B cell (primary cell): ENCODE data around the gene TRIM28. TPM values are rescaled to one million over a fixed set of nuclear protein-coding genes. Genes with fewer than 3 reads are reported as not detected.
A peak's percentile ranks its signal among the peaks of the same experiment; 100 is the strongest.

Experiments
- ATAC-seq: fragments of 200-7000 bp; cut with Tn5 transposase; one replicate; pipeline ENCODE4 v1.10.0; 2021; ENCODE audit warnings: low read depth, mild to moderate bottlenecking, moderate number of reproducible peaks, moderate library complexity
- CTCF ChIA-PET: fragments of 350-600 bp; sonication (Branson Sonifier 250); formaldehyde crosslinking; loops from one replicate; lab custom pipeline; 2021; ENCODE audit warnings: antibody characterized with exemption, inconsistent platforms; lab: Charles Lee
- POLR2A ChIA-PET: fragments of 350-600 bp; sonication (Branson Sonifier 250); formaldehyde crosslinking; loops from one replicate; lab custom pipeline; 2021; ENCODE audit warnings: antibody characterized with exemption; lab: Charles Lee
- DNase-seq: peaks from one replicate; pipeline ENCODE4 v3.0.0; 2013
- H2AFZ ChIP-seq: 2 replicates; pipeline ENCODE4 v1.6.1; 2012; ENCODE audit warnings: mild to moderate bottlenecking, low read depth, low read length; ENCODE audit not compliant: insufficient read depth, poor library complexity, severe bottlenecking
- H3K27ac ChIP-seq, 2 donors: 1 replicate in 1 of 2; 2 replicates in 1 of 2; pipeline ENCODE4 v1.5.1; 2012 to 2013; ENCODE audit warnings: low read length in 2 of 2, mild to moderate bottlenecking in 2 of 2, moderate library complexity in 1 of 2
- H3K27me3 ChIP-seq, 4 experiments: fragments of 200-600 bp in 1 of 4; sonication (generic) in 1 of 4; replicated peaks in 1 of 4; 1 replicate in 2 of 4; 2 replicates in 2 of 4; pipeline versions ENCODE4 v1.6.1 to v1.7.0; 2013 to 2016; ENCODE audit warnings: low read length in 3 of 4, mild to moderate bottlenecking in 2 of 4, mixed read lengths in 1 of 4, moderate library complexity in 1 of 4; ENCODE audit not compliant: insufficient read depth in 4 of 4, control insufficient read depth in 3 of 4; ENCODE audit errors: control extremely low read depth in 1 of 4
- H3K36me3 ChIP-seq, 2 experiments: replicated peaks in 1 of 2; 1 replicate in 1 of 2; 2 replicates in 1 of 2; pipeline versions ENCODE4 v1.6.1 to v1.7.1; 2013; ENCODE audit warnings: low read length in 1 of 2; ENCODE audit not compliant: insufficient read depth in 2 of 2, control insufficient read depth in 1 of 2; ENCODE audit errors: control extremely low read depth in 1 of 2, extremely low read depth in 1 of 2
- H3K4me1 ChIP-seq, 2 donors: fragments of 200-600 bp in 1 of 2; sonication (generic) in 1 of 2; 1 replicate in 1 of 2; 2 replicates in 1 of 2; pipeline versions ENCODE4 v1.5.1 to v1.6.1; 2013 to 2017; ENCODE audit warnings: low read length in 2 of 2; ENCODE audit not compliant: control insufficient read depth in 2 of 2, insufficient read depth in 2 of 2
- H3K4me2 ChIP-seq: replicated peaks from 2 replicates; pipeline ENCODE3; 2012; ENCODE audit warnings: mild to moderate bottlenecking, low read depth, low read length; ENCODE audit not compliant: poor library complexity, severe bottlenecking
- H3K4me3 ChIP-seq, 5 experiments: fragments of 200-600 bp in 1 of 5; sonication (generic) in 1 of 5; 1 replicate in 3 of 5; 2 replicates in 2 of 5; pipeline versions ENCODE4 v1.5.1 to v1.7.0; 2011 to 2016; ENCODE audit warnings: low read length in 4 of 5, mild to moderate bottlenecking in 4 of 5, low read depth in 2 of 5, control low read depth in 1 of 5, moderate library complexity in 1 of 5; ENCODE audit not compliant: insufficient read depth in 1 of 5; ENCODE audit errors: control extremely low read depth in 1 of 5, extremely low read depth in 1 of 5
- H3K79me2 ChIP-seq: fragments of 200-600 bp; sonication (generic); one replicate; pipeline ENCODE4 v1.6.0; 2016; ENCODE audit warnings: low read length; ENCODE audit not compliant: control insufficient read depth, insufficient read depth
- H3K9ac ChIP-seq: fragments of 200-600 bp; sonication (generic); 2 replicates; pipeline ENCODE4 v1.6.1; 2017; ENCODE audit warnings: mild to moderate bottlenecking, low read length, moderate library complexity
- H3K9me3 ChIP-seq, 3 donors: one replicate each; pipeline versions ENCODE4 v1.6.1 to v1.7.1; 2013; ENCODE audit warnings: low read length in 2 of 3; ENCODE audit not compliant: control insufficient read depth in 2 of 3, insufficient read depth in 1 of 3; ENCODE audit errors: control extremely low read depth in 1 of 3
- H4K20me1 ChIP-seq: 2 replicates; pipeline ENCODE4 v1.6.0; 2012; ENCODE audit warnings: mild to moderate bottlenecking, low read length; ENCODE audit not compliant: insufficient read depth, control insufficient read depth, poor library complexity, severe bottlenecking
- H3K27ac Mint-ChIP-seq: one replicate; pipeline ENCODE4 v1.8.0; 2021; ENCODE audit warnings: mixed read lengths
- H3K27me3 Mint-ChIP-seq: one replicate; pipeline ENCODE4 v1.8.0; 2021; ENCODE audit warnings: mixed read lengths
- H3K4me1 Mint-ChIP-seq: one replicate; pipeline ENCODE4 v1.8.0; 2021; ENCODE audit warnings: mixed read lengths
- H3K4me3 Mint-ChIP-seq: one replicate; pipeline ENCODE4 v1.8.0; 2021; ENCODE audit warnings: mixed read lengths
- H3K9me3 Mint-ChIP-seq: one replicate; pipeline ENCODE4 v1.8.0; 2022; ENCODE audit warnings: mixed read lengths; ENCODE audit not compliant: insufficient read depth
- EZH2 ChIP-seq: IDR thresholded peaks from 2 replicates; pipeline ENCODE4 v1.6.1; 2012; ENCODE audit warnings: borderline replicate concordance, low read depth, mild to moderate bottlenecking, moderate library complexity, low read length; ENCODE audit not compliant: insufficient read depth, poor library complexity, severe bottlenecking
- WGBS: methylation state at CpG from one replicate; pipeline ENCODE4 v1.1.5; 2013; ENCODE audit warnings: missing lambda C conversion rate; ENCODE audit not compliant: insufficient coverage; 5-methylcytosine and 5-hydroxymethylcytosine counted together
- intact Hi-C: fragments of 100-400 bp; cut with micrococcal nuclease; formaldehyde crosslinking; loops from one replicate; pipeline ENCODE4 v1.10.0; 2022
- polyA plus RNA-seq: library from polyadenylated mRNA; depleted of rRNA; stranded (reverse); fragments of >200 nt; gene quantifications from 2 replicates; pipeline ENCODE4 v1.2.3, GENCODE V29; 2012
- total RNA-seq, 2 donors: library from RNA; stranded (reverse); fragments of 120-200 nt in 1 of 2; gene quantifications; 1 replicate in 1 of 2; 2 replicates in 1 of 2; pipeline versions ENCODE4 v1.2.3 to v1.2.4, GENCODE V29; 2013 to 2022
- TF ChIP-seq, protein P1 (sequence below): fragments of 200-600 bp; IDR thresholded peaks from one replicate; pipeline ENCODE4 v1.8.0; 2022; ENCODE audit warnings: antibody characterized with exemption, mild to moderate bottlenecking

TRIM28 gene
- total and polyA plus RNA-seq, 2 donors (not counting 1 experiment from before 2014, with no cell fraction given), result 370 to 569 TPM

DNA sequence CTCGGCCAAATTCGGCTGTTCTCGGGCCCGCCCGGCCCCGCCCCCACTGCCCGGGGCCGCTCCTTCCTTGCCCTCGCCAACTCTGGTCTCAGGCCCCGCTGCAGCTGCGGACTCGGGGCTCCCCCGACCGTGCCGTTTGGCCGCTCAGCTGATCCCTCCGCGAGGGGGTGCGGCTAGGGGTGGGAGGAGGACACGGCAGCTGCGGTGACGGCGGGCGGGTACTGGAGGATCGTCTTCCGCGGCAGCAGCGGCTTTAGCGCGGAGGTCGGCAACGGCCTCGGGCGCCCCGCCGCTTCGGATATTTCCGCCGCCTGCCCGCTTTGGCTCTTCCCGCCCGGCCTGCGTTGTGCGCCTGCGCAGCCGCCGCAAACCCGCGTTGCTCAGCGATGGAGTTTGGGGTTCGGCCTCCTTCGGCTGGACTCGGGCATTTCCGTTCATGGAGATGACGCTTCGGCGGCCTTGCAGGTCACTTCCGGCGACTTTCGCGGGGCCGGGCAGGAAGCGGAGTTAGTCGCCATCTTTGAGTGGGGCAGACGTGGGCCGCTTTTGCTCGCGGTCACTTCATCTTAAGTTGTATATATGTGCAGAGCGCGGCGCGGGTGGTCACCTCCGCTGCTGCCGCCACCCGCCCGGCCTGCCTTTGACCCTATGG lies 14.9 kb downstream of the TRIM28 start:
- Histone ChIP-seq H3K9me3 (peaks cover 0 to 9% (median 0%) of the 10 kb centered on the region in 3 donors), H4K20me1 (peaks cover 16% of the 10 kb centered on the region), H3K4me2 (peak overlapping the region; percentile 97), H3K36me3 (peaks cover 4 to 12% of the 10 kb centered on the region in 2 experiments), H2AFZ (peak overlapping the region; percentile 89), H3K4me1 (peaks cover 48 to 68% of the 10 kb centered on the region in 2 donors), H3K4me3 (peak overlapping the region; percentile 57 to 95 (median 85)), H3K9ac (peak overlapping the region; percentile 90), H3K27ac (peak overlapping the region; percentile 74 to 98), H3K79me2 (peaks cover 40% of the 10 kb centered on the region), H3K27me3 (no peaks in the 10 kb centered on the region)
- peak; percentile 99 for DNase-seq
- Mint-ChIP-seq H3K27ac (peak overlapping the region; percentile 98), H3K4me3 (peak overlapping the region; percentile 96), H3K9me3 (no peaks in the 10 kb centered on the region), H3K4me1 (peaks cover 80% of the 10 kb centered on the region), H3K27me3 (no peaks in the 10 kb centered on the region)
- POLR2A ChIA-PET, result interaction anchor here (0.6 to 3.5 kb wide), 5 partner anchors 14 to 408 kb away, joined by 3 to 23 read pairs (median 4); partner anchors contain the start of genes ERVK3-1, MZF1, ZBTB45 and ZNF329
- under 1% methylated on average over 76 of the region's 76 CpGs for WGBS
- CTCF ChIA-PET, result interaction anchor here (0.7 to 1.5 kb wide), 3 partner anchors 13 to 39 kb away, joined by 3 to 8 read pairs (median 3); partner anchors contain the start of genes MZF1 and ZBTB45
- peak; percentile 71 for ATAC-seq
- intact Hi-C loops, result loop anchor here (1.0 kb wide), 3 partner anchors 14 to 196 kb away; partner anchors contain the start of genes MZF1, TRIM28 and ZNF497
- TF ChIP-seq EZH2, result no peak
- TF ChIP-seq, protein P1, sequence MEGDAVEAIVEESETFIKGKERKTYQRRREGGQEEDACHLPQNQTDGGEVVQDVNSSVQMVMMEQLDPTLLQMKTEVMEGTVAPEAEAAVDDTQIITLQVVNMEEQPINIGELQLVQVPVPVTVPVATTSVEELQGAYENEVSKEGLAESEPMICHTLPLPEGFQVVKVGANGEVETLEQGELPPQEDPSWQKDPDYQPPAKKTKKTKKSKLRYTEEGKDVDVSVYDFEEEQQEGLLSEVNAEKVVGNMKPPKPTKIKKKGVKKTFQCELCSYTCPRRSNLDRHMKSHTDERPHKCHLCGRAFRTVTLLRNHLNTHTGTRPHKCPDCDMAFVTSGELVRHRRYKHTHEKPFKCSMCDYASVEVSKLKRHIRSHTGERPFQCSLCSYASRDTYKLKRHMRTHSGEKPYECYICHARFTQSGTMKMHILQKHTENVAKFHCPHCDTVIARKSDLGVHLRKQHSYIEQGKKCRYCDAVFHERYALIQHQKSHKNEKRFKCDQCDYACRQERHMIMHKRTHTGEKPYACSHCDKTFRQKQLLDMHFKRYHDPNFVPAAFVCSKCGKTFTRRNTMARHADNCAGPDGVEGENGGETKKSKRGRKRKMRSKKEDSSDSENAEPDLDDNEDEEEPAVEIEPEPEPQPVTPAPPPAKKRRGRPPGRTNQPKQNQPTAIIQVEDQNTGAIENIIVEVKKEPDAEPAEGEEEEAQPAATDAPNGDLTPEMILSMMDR, result no peak
